Stimulated activated CD4-positive, alpha-beta T cell treated with anti-CD3 and anti-CD28 coated beads, Interleukin-2, amount 100 ng/mL, for 4 hours (primary cell): ENCODE measurements around the gene SP110.
"Not testable (repeated sequence)": the region's sequence is repeated elsewhere in the genome, so short reads cannot be mapped to it uniquely, and the experiment has no call there.

ENCODE experiments used
- DNase-seq: peaks from one replicate; pipeline ENCODE4 v3.0.0-alpha.2; 2020; ENCODE audit warnings: low read depth

Gene SP110

GRCh38 chr2:230224458-230224857 is 4.7 kb upstream of the SP110 start:
- DNase-seq, result no peak

- not testable (repeated sequence) for DNase-seq
Measured at GRCh38 chr2:230222829-230223228, 3.0 kb upstream of the SP110 start.

GRCh38 chr2:230221493-230221892 is 1.7 kb upstream of the SP110 start:
- DNase-seq, result no peak

- no peak for DNase-seq
Measured at GRCh38 chr2:230220347-230220969, 674 bp upstream of the SP110 start.

- no peak for DNase-seq
Measured at GRCh38 chr2:230218421-230218820, 1.4 kb downstream of the SP110 start.

- DNase-seq, result no peak
Measured at GRCh38 chr2:230217424-230217823, 2.4 kb downstream of the SP110 start.

GRCh38 chr2:230216489-230216888 is 3.3 kb downstream of the SP110 start:
- no peak for DNase-seq

GRCh38 chr2:230209422-230210051 is 10.2 kb downstream of the SP110 start:
- DNase-seq, result no peak

- no peak for DNase-seq
Measured at GRCh38 chr2:230208576-230208975, 11.2 kb downstream of the SP110 start.

- DNase-seq, result no peak
Measured at GRCh38 chr2:230205721-230206120, 14.1 kb downstream of the SP110 start.

GRCh38 chr2:230205034-230205433 is 14.8 kb downstream of the SP110 start:
- DNase-seq, result no peak

- no peak for DNase-seq
Measured at GRCh38 chr2:230203110-230203676, 16.6 kb downstream of the SP110 start.

GRCh38 chr2:230202430-230203109 is 17.2 kb downstream of the SP110 start:
- DNase-seq, result no peak

- DNase-seq, result no peak
Measured at GRCh38 chr2:230184727-230185578, 34.8 kb downstream of the SP110 start.

GRCh38 chr2:230181195-230181594 is 38.6 kb downstream of the SP110 start:
- no peak for DNase-seq

- DNase-seq, result no peak
Measured at GRCh38 chr2:230179907-230180306, 39.9 kb downstream of the SP110 start.

GRCh38 chr2:230178546-230179485 is 41.0 kb downstream of the SP110 start:
- no peak for DNase-seq

GRCh38 chr2:230176996-230177395 is 42.8 kb downstream of the SP110 start:
- no peak for DNase-seq

- DNase-seq, result no peak
Measured at GRCh38 chr2:230174466-230174865, 45.3 kb downstream of the SP110 start.

GRCh38 chr2:230172852-230173251 is 46.9 kb downstream of the SP110 start:
- no peak for DNase-seq

- no peak for DNase-seq
Measured at GRCh38 chr2:230172156-230172555, 47.6 kb downstream of the SP110 start.
